Hepatocyte (in vitro differentiated cells): ENCODE results near the gene RSL1D1.

Experiments
- CTCF ChIP-seq: fragments of 200-600 bp; sonication (generic); IDR thresholded peaks from 2 replicates; pipeline ENCODE4 v1.5.1; 2016; ENCODE audit warnings: antibody characterized with exemption, mild to moderate bottlenecking; ENCODE audit not compliant: poor library complexity
- EZH2 ChIP-seq: fragments of 200-600 bp; sonication (generic); IDR thresholded peaks from 2 replicates; pipeline ENCODE4 v1.6.1; 2016; ENCODE audit warnings: antibody characterized with exemption, mild to moderate bottlenecking, borderline replicate concordance

- TF ChIP-seq CTCF (no peak), EZH2 (no peak)
Observed at GRCh38 chr16:11841026-11841425, 10.3 kb downstream of the RSL1D1 start.
